Measurements from ENCODE around the gene SLC40A1.

The SLC40A1 gene

DNA sequence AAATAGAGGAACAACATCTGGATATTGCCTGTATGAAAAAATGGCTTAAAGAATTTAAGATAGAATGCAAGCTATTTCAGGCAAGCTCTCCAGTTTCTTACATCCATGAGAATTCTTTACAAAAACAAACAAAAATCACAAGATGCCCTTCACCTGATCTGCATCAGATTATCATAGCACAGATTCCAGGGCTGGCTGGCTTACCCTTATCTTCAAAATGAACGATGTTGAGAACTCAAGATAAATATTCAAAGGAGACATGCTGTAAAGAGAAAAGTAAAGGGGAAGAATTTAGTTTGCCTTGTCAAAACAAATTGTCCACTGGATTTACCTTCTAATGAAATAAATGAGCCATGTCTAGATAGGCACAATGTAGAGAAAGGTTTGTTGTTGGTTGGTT, 18.7 kb upstream of the SLC40A1 start:
- DNase-seq: no peak

DNA sequence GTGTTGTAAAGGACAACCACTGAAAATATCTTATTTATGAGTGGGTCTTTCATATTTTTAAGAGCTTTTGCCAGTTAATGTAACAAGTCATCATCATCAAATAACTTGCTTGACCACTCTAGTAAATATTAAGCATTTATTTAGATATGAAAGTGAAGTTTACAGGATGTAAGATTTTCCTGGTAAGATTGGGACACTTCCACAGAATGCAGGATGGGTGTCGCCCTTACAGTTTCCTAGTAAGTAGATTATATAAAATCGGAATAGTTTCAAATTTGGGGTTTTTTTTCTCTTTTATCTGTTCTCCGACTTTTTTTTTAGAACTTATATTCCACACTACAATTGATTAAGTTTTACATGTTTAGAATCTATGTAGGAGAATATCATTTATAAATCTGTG, 14.8 kb upstream of the SLC40A1 start:
- no peak for DNase-seq

DNA sequence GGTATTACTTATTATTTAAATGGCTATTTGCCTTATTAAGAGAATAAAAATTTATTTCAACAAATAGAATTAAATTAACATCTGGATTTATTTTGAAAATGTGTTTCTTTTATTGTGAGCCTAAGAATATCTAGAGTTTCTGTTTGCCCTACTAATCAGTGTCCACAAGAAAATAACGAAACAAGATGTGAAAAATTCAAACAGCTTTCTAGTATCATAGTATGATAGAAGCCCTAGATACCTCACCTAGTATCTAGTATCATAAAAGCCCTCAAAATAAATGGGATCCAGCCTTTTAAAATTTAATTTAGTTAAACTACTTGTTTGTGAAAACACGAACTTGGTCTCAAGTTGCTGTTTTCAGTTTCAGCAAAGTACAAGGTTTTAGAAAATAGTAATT, 13.7 kb upstream of the SLC40A1 start:
- DNase-seq: no peak

DNA sequence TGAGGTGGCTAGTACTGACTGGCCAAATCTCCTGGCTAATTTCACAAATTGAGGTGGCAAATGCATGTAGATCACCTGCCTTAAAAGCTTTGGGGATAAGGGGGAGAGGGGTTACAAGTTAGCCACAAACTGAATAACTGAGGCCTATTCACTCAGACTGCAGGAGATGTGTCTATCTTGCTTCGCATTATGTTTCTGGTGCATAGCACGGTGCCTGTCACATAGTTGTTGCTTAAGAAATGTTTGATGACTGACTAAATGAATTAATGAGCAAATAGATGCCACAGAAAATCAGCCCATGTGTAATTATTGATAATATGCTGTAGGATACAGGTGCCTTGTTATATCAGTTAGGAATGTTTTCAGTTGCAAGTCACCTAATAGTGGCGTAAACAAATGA, 12.5 kb upstream of the SLC40A1 start:
- DNase-seq: no peak

DNA sequence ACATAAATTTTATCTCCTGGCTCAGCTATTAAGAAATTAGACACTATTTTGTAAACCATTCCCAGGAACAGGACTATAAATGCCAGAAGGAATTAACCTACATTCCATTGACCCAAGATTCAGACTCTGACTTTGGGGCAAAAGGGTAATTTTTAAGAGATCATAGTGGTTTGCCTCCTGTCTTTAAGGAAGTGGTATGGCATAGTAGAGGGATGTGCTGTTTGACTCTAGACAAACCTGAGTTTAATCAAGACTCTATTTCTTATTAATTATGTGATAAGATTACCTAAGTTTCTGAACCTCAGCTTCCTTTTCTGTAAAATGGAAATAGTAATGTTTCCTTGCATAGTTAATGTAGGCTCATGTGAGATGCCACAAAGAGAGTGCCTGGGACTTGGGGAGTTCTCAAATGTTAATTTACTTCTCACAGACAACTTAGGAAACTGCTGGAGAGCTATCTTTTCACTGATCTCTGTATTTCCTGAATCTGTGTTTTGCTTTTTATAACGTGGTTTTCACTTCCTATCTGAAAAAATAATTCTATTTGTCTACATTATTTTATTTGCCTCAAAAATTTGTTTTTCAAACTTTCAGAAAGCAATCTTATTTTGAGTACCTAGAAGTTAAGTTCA, 11.9 kb upstream of the SLC40A1 start:
- DNase-seq: no peak

DNA sequence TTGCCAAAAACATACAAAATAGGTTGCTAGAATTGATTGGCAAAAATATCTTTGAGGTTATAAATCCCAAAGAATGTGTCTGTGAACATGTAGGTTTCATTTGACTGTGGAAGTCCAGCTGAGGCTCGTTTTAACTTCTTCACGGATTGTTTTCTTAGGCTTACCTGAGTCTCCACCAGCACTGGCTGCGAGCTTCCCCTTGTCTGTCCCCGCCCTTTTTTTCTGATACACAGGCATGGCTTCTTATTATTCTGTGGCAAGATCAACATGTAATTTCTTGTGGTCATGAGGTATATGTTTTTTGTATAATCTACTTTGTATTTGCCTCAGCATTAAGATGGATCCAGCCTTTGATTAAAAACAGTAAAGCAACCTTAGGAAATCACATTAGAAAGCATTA, 7.2 kb upstream of the SLC40A1 start:
- no peak for DNase-seq

DNA sequence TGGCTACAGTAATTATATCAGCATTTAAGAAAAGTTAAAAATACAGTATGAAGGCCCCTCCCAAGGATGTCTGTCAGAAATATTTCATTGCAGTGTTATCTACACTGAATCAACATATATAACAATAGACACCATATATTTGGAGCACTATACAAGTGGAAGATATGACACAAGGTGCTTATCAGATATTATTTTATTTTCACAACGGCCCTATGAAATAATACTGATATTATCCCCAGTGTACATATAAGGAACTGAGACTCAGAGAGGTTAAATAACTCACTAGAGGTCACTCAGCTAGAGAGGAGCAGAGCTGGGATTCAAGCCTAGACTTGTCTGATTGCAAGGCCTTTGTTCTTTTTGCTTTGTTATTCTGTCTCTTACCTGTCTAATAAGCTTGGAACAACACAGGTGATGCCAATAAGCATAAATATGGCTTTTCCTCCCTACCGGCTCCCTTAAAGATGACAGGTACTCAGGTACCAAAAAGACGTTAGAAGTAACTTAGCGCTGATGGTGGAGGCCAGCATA, 4.7 kb upstream of the SLC40A1 start:
- no peak for DNase-seq

DNA sequence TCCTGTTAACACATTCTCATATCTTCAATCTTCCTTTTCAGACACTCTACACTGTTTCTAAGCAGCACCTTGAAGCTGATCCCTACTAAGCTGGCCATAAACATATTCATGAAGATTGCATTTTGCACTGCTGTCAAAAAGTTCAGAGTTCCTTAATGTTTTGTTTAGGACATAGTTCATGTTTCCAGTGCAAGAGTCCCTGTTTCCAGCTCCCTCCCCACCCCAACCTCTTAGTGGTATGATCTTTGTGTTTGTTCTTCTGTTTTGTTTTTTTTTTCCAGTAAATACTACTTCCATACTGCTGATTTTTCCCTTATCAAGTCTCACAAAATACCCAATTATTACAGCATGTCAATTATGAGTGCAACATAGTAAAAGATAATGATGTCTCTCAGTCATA, 4.1 kb upstream of the SLC40A1 start:
- no peak for DNase-seq

DNA sequence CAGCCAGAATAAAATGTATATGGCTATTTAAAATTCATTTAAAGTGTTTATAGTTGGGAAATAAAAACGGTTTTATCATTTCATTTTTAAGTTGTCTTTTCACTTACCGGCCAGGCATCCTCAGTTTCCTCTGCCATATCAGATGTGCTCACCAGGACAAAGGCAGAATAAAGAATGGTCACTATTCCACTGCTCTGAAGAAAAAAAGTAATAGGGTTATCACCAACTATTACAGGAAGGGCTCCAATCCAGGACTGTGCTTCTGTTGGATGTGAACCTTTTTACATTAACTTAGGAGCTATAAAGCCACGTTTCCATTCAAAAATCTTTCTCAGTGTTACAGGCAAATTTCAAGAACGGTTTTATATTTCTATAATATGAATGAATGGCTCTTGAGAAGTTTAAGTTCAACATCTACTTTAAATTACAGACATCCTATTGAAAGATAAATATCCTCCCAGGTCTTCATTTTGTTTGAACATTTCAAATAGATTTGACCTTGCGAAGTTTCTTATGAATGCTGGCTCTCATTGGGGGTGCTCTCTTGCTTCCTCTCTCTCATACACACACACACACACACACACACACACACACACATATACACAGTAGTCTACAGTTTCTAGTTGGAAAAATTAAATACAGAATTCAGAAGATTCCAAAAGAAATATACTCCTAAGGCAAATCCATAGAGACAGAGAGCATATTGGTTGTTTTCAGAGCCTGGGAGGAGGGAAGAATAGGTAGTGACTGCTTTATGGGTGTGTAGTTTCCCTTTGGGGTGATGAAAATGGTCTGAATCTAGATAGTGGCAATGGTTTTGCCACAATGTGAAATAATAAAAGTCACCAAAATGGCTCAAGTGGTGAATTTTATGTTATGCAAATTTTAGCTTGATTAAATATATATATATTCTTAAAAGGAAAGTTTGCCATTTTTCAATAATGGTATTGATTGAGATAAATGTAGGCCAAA, 2.9 kb upstream of the SLC40A1 start:
- no peak for DNase-seq

DNA sequence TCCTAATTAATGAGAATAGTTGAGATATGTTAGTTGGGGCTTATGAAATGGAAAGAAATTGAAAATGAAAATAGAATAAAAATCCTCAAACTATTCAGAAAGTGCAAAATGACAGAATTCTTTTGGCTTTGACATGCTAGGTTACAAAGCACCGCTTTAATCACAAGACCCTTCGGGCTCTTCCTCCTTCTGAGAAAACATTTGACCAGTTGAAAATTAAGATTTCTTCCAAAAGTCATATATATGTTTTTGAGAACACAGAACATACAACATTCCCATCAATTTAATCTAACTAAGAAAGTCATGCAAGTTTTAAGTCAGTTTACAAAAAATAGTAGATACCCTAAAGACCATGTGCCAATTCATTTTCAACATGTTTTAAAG, 2.2 kb upstream of the SLC40A1 start:
- no peak for DNase-seq

DNA sequence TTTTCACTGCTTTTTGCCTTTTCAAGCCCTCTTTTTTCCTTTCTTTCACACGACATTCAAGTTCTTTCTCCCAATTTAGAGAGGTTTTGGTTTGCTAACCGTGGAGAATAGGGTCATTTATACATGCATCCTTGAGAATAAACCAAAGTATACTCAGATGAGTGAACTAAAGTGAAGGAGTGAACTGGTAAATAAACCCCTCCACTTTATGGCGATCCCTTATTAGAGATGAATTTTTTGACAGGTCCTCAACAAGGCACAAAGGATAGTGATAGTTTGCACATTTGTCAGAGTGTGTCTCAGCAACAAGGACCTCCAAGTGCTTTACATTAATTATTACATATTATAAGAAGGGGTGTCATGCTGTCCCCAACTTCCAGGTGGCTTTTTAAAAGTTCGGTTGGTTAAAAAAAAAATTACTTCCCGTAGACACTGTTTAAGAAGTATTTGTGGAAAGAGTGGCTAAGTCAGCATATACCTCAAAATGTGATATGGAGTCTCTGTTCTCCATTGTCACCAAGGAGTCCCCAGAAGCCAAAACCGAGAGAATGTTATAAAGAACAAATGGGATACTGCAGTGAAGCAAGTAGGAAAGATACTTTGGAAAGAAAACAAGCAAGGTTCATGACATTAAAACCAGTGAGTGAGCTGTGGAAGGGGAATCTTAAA, 1.7 kb upstream of the SLC40A1 start:
- DNase-seq: no peak

DNA sequence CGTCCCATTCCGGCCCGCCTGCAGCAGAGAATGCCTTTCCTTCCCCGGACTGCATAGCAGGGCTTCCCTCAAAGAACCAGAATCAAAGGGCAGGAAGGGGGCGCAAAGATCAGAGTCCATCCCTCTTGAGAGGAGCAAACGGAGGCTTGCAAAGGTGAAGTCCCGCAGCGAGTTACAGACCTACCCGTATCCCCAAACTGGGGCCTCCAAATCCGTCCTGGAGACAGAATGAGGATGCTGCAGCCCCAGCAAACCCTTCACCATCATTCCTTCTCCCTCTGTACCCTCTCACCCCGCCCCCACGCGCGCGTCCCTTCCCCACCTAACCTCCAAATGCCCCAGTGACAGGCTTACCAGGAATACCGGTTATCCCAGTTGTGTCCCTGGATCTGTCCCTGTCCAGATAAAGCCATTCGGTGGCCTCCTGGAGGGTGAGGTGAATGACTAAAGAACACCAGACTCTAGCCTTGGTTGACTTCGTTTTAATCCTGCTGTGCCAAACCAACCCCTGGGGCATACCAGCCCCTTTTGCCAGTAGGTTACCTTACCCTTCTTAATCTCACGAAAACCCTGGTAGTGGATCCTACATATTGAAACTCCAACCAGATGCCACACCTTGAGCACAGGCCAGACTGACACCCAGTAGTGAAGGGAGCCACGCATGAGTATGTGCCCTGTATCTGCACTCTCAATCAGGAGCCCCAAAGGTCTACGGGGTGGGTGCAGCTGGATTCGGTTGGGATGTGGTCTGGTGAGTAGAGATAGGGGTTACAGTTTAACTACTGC, 961 bp upstream of the SLC40A1 start:
- DNase-seq: peak; percentile 27

DNA sequence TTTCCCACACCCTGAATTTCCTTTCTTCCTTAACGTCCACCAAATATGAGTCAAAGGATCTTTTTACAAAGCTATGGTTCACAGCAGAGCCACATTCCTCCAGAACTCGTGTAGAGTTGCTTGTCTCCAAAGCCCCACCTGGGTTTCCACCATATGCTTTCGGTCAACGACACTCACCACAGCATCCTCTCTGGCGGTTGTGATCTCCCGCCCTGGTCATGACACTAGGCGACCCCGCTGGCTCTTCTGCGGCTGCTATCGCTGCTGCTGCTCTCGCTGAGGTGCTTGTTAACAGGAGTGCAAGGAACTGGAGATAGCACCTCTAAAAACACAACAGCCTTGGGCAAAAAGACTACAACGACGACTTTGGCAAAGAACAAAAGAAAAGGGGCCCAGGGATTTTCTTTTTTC, 340 bp downstream of the SLC40A1 start:
- peak; percentile 58 for DNase-seq

DNA sequence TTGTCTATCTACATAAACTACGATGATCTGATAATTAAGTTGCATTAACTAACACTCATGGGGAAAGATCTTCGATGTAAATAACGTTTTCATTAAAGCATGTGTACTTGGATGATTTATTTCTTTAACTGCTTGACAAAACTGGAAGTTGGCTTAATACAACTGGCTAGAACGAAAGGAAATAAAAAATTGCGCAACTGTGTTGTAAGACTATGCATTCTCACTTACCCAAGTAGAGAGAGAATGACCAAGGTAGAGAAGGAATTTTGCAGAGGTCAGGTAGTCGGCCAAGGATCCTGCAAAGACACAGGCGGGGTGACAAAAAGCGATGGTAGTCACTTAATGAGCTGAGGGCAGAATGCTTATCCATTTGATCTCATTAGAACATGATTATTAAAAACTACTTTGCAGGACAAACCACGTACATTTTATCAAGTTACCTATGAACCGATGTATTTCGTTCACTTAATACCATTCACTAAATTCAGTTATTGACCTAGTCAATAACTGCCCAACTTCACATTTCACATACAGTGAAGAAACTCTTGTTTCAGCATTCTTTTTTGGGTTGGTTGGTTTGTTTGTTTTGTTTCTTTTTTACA, 900 bp downstream of the SLC40A1 start:
- no peak for DNase-seq

DNA sequence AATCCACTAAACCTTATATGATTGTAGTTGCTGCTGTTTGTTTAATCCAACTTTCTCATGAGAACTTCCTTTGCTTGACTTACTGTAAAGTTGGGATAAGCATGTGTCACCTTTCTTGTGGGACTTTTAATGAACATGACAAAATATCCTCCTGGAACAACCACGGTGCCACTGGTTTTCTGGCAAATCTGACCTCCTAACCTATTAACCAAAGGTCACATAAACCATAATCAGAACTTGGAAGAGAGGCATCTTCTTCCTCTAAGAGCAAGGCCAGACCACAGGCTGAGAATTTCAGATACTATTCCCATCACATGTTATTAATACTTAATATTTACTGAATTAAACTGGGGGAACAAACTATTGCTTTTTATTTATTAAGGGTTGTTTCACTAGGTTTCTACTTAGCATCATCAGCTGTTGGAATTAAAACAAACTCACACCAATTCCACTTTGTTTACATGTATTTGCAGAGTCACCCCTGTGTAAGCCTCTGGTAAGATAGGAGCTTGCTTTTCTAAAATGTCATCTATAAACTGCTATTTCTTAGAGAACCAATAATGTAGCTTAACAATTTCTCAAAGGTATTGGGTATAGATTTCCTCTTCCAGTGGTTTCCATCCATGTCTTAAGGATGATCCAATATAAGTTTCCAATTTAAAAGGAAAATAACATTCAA, 2.2 kb downstream of the SLC40A1 start:
- no peak for DNase-seq

DNA sequence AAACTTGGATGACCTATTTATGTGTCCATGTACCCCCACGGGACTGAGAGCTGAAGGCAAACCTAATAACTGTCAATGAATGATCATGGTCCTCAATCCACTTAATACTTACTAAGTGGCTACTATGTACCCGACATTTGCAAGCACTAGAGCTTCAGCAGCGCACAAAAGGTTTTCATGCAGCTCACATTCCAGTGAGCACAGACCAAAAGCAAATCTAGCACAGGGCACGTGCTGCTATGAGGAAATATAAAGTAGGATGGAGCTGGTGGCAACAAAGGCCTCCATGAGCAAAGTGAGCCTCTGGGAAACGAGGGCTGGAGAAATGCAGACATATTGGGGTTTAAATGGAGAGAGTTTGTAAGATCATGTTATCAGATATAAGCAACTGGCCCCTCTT, 3.5 kb downstream of the SLC40A1 start:
- no peak for DNase-seq

DNA sequence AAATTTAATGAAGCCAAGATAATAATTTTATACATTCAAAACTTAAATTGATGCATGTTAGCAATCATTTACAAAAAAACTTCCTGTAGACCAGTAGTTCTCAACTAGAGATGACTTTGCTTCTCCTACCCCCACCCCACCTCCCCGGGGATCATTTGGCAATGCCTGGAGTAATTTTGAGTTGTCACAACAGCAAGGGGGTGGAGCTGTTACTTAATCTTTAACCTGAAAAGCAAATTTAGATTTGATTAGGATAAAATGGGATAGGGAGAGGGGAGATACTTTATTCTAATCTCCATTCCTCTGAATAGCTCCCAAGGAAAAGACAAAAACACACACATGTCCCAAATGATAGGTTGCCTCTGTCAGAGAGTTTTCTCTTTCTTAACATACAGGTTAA, 4.2 kb downstream of the SLC40A1 start:
- no peak for DNase-seq

DNA sequence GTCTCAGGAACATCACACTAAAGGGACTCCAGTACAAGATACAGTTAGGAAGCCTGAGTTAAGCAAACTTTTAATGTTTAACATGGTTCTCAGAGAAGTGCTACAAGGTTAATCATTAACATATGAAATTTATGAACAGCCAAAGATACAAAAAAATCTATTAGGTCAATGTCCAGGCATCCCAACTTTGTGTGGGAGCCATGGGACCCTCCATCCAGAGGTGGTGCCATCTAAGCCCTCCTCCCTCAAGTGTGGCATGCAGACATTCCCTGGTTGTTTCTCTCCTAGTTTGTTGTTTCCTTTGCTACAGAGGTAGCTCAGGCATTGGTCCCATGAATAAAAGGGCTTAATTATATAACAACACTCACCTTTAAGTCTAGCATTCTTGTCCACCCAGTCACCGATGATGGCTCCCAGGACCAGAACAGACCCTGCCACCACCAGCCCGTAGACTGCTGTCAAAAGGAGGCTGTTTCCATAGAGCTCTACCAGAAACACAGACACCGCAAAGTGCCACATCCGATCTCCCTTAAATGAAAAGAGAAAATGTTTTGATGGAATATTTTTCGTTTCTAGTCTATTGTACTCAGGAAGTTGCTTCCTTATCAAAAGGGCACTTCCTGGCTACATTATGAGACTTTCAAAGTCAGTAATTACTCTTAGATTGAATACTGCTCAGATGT, 5.7 kb downstream of the SLC40A1 start:
- no peak for DNase-seq

DNA sequence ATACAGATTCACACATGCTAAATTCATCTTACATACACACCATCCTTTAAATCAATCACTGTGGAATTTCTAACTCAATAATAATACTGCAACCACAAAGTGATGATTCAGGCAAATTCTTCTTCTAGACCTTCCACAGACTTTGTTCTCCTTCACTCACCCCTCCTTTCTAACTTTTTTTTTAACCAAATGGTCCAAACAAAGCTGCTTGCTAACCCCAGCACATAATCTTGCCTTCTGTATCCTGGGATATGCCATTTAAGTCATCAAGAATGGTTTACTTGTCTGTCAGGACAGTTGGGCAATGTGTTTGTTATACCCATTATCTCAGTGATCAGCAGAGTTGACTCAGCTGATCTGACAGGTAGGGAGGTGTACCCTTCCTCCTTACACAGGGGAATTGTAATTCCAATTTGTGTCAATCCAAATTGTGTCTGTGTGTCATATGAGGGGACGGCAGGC, 10.0 kb downstream of the SLC40A1 start:
- no peak for DNase-seq

DNA sequence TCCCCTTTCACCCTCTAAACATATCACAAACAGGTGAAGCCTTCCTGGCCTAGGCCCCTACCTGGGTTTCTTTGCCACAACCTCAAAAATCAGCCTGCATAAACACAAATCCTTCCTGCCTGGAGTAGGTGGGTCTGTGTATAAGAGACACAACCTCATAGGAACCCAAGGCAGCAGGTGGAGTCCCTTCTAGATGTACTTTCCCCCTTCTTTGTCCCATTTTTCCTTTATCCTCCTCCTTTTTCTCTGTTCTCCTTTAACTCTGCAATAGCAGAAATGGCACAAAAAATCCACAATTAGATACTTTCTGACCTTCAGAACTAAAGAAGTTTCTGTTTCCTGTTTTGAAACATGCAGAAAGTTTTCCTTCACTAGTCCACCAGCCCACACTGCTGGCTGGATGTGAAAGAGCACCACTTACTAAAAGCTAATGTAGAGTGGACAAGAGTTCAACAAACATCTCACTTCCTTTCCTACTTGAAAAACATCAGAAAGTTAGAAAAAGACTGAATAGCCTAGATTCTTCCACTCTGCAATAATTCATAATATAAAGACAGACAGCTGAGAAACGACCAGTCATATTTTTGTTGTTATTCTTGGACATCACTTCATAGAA, 11.2 kb downstream of the SLC40A1 start:
- no peak for DNase-seq

DNA sequence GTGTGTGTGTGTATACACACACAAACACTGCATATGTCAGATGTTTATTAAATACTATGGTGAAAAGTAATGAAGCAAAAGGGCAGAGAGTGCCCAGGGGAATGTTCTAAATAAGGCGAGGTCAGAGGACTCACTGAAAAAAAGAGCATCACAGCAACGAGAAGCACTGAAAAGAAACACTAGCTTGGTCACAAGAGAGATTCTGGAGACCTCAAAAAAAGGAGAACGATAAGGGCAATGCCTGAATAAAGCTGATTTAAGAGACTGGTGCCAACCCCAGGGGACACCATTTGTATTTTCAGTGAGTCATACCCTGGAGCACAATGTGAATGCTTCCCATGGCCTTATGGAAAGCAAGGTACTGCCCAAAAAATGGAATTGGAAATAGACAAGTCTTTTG, 14.5 kb downstream of the SLC40A1 start:
- DNase-seq: no peak
